Activated naive CD8-positive, alpha-beta T cell treated with anti-CD3 and anti-CD28 coated beads, Interleukin-2, amount 50 U/mL, for 16 hours (primary cell): ENCODE data around the gene FMR1.

Experiments
- DNase-seq: peaks from one replicate; pipeline ENCODE4 v3.0.0-alpha.2; 2020; ENCODE audit warnings: low read depth, low spot score

Gene FMR1

GRCh38 chrX:147916375-147916968 is 4.8 kb downstream of the FMR1 start:
- DNase-seq = no peak

GRCh38 chrX:147917700-147918695 is 6.3 kb downstream of the FMR1 start:
- DNase-seq = no peak

GRCh38 chrX:147920161-147920666 is 8.5 kb downstream of the FMR1 start:
- no peak for DNase-seq

GRCh38 chrX:147923605-147924004 is 11.9 kb downstream of the FMR1 start:
- no peak for DNase-seq

GRCh38 chrX:147927256-147927655 is 15.5 kb downstream of the FMR1 start:
- DNase-seq = no peak

- no peak for DNase-seq
These were observed 22.1 kb downstream of the FMR1 start for GRCh38 chrX:147933815-147934214.

- DNase-seq = no peak
These were observed 23.5 kb downstream of the FMR1 start for GRCh38 chrX:147935156-147935758.

- no peak for DNase-seq
These were observed 33.6 kb downstream of the FMR1 start for GRCh38 chrX:147945286-147945685.

- DNase-seq = no peak
These were observed 36.8 kb downstream of the FMR1 start for GRCh38 chrX:147948531-147948930.

- DNase-seq = no peak
These were observed 38.6 kb downstream of the FMR1 start for GRCh38 chrX:147950352-147950751.

GRCh38 chrX:147953976-147954375 is 42.3 kb downstream of the FMR1 start:
- no peak for DNase-seq

- DNase-seq = no peak
These were observed 45.6 kb downstream of the FMR1 start for GRCh38 chrX:147957291-147957690.

GRCh38 chrX:147958291-147958690 is 46.6 kb downstream of the FMR1 start:
- DNase-seq = no peak

- no peak for DNase-seq
These were observed 49.0 kb downstream of the FMR1 start for GRCh38 chrX:147960722-147961121.

- no peak for DNase-seq
These were observed 50.8 kb downstream of the FMR1 start for GRCh38 chrX:147962476-147962875.

- no peak for DNase-seq
These were observed 67.2 kb downstream of the FMR1 start for GRCh38 chrX:147978931-147979330.

GRCh38 chrX:147981038-147981752 is 69.5 kb downstream of the FMR1 start, which contains the start of gene FMR1NB:
Gene FMR1NB (plus strand): TSS chrX:147981337. CDS start chrX:147981403, 66 bp downstream.
- no peak for DNase-seq
